C4-2B (cell line): ENCODE results near the gene PDE2A.

Source experiments
- H3K27ac ChIP-seq: fragments of 450-650 bp; 2 replicates; pipeline ENCODE4 v1.5.1; 2017
- ZFX ChIP-seq: fragments of 450-650 bp; IDR thresholded peaks from 2 replicates; pipeline ENCODE4 v1.6.1; 2017
- TF ChIP-seq, protein P1 (sequence below): fragments of 450-650 bp; conservative IDR thresholded peaks from 2 replicates; pipeline ENCODE4 v1.5.1; 2017; ENCODE audit warnings: mild to moderate bottlenecking

PDE2A gene

GRCh38 chr11:72662036-72662435, 12.2 kb downstream of the PDE2A start:
- TF ChIP-seq, protein P1, sequence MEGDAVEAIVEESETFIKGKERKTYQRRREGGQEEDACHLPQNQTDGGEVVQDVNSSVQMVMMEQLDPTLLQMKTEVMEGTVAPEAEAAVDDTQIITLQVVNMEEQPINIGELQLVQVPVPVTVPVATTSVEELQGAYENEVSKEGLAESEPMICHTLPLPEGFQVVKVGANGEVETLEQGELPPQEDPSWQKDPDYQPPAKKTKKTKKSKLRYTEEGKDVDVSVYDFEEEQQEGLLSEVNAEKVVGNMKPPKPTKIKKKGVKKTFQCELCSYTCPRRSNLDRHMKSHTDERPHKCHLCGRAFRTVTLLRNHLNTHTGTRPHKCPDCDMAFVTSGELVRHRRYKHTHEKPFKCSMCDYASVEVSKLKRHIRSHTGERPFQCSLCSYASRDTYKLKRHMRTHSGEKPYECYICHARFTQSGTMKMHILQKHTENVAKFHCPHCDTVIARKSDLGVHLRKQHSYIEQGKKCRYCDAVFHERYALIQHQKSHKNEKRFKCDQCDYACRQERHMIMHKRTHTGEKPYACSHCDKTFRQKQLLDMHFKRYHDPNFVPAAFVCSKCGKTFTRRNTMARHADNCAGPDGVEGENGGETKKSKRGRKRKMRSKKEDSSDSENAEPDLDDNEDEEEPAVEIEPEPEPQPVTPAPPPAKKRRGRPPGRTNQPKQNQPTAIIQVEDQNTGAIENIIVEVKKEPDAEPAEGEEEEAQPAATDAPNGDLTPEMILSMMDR, result no peak
- no peak for TF ChIP-seq ZFX

GRCh38 chr11:72661486-72661885, 12.7 kb downstream of the PDE2A start:
- no peak for TF ChIP-seq ZFX
- TF ChIP-seq, protein P1, result no peak
- H3K27ac ChIP-seq, result no peak overlapping the region

More at GRCh38 chr11:72662036-72662435, 12.2 kb downstream of the PDE2A start:
- no peak overlapping the region for H3K27ac ChIP-seq

- TF ChIP-seq, protein P1, result no peak
- TF ChIP-seq ZFX, result no peak
Measured at GRCh38 chr11:72658989-72659640, 15.1 kb downstream of the PDE2A start.

DNA sequence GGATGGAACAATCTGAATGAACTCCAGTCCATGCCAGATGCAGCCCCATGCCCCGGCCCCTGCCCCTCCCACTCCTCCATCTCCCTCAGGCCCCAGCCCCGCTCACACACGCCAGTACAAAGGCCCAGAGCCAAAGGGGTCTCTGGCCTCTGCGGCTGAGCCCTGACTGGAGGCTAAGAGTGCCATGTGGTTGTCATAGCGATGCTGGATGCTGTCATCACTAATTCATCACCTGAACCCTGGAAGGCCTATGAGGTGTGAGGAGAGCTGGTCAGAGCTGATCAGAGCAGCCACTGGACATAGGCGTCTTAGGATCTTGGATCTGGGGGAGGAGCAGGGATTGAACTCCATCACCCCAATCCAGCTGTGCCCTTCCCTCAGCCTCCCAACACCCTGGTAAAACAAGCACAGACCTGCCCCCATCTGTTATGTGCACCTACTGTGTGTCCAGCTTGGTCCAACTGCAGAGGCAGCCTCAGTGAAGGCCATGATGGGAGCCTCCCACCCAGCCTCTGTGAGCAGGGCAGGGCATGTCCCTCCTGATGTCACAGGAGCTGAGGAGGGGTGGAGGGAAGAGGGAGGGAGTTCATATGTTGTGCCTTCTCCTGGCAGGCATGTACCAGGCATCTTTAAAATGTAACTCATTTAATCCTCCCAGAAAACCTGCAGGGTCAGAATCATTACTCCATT, 16.7 kb downstream of the PDE2A start:
- H3K27ac ChIP-seq, result no peak overlapping the region
- no peak for TF ChIP-seq ZFX
- TF ChIP-seq, protein P1, result no peak

More at GRCh38 chr11:72658989-72659640, 15.1 kb downstream of the PDE2A start:
- no peak overlapping the region for H3K27ac ChIP-seq

- no peak for TF ChIP-seq ZFX
- TF ChIP-seq, protein P1, result no peak
- no peak overlapping the region for H3K27ac ChIP-seq
Measured at GRCh38 chr11:72655896-72656464, 18.2 kb downstream of the PDE2A start.

DNA sequence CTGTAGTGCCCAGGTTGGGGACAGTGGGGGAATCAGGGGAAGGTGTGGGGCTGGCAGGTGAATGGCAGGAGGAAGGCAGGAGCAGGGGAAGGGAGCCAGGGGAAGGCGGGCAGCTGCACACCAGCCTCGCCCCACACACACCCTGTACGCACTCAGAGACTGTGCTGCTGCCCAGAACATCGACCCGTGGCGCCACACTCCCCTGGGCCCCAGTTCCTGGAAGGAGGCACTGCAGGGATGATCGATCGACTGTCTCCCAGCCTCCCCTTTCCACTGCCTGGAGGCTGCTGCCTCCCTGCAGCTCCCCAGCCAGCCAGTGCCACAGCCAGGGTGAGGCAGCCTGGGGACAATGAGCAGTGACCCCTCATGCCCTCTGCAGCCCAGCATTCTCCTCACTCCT, 19.2 kb downstream of the PDE2A start:
- TF ChIP-seq, protein P1, result no peak
- TF ChIP-seq ZFX, result no peak
- no peak overlapping the region for H3K27ac ChIP-seq

GRCh38 chr11:72653649-72654048, 20.6 kb downstream of the PDE2A start:
- no peak for TF ChIP-seq ZFX
- TF ChIP-seq, protein P1, result no peak
- no peak overlapping the region for H3K27ac ChIP-seq
